ENCODE measurements around the gene RASA4.
"Not testable (repeated sequence)": the region's sequence is repeated elsewhere in the genome, so short reads cannot be mapped to it uniquely, and the experiment has no call there.

DNA sequence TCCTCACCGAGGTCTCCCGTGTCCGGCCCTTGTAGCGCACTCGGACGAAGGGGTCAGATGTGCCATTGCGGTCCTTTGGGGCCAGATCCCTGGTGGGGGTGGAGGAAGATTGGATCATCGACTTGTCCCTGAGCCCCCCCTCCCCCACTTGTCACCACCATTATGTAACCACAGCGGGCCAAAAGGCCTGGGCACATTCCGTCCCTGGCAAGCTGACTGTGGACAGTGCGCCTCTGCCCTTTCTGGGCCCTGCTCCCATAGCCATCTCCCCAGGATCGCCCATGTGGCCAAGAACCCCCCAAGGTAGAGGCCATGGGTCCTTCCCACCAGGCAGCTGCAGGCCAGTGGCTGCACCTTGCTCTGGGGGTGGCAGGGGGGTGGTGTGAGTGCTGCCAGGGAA lies 14.2 kb downstream of the RASA4 start:
- TF ChIP-seq, protein P1, sequence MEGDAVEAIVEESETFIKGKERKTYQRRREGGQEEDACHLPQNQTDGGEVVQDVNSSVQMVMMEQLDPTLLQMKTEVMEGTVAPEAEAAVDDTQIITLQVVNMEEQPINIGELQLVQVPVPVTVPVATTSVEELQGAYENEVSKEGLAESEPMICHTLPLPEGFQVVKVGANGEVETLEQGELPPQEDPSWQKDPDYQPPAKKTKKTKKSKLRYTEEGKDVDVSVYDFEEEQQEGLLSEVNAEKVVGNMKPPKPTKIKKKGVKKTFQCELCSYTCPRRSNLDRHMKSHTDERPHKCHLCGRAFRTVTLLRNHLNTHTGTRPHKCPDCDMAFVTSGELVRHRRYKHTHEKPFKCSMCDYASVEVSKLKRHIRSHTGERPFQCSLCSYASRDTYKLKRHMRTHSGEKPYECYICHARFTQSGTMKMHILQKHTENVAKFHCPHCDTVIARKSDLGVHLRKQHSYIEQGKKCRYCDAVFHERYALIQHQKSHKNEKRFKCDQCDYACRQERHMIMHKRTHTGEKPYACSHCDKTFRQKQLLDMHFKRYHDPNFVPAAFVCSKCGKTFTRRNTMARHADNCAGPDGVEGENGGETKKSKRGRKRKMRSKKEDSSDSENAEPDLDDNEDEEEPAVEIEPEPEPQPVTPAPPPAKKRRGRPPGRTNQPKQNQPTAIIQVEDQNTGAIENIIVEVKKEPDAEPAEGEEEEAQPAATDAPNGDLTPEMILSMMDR (optimal IDR thresholded peaks at IDR 0.05 in 1 of 3, IDR thresholded peaks at IDR 0.05 in 1 of 3, conservative IDR thresholded peaks at IDR 0.05 in 1 of 3; ENCODE audit: extremely low read depth in 1 of 3, insufficient read depth in 2 of 3, low read length in 3 of 3): not testable (repeated sequence)
- TF ChIP-seq EZH2 (IDR thresholded peaks at IDR 0.05; ENCODE audit: low read length): not testable (repeated sequence)
